Measurements from ENCODE around the gene POLR3GL.

- TF ChIP-seq EZH2 (IDR thresholded peaks at IDR 0.05; ENCODE audit: insufficient read depth, poor library complexity, severe bottlenecking) (no peak), EZH2phosphoT487 (IDR thresholded peaks at IDR 0.05; ENCODE audit: insufficient read depth, low read depth) (no peak)
These were observed 24.3 kb downstream of the POLR3GL start for GRCh38 chr1:145988773-145989172.

Measured in GM23248 (cell line).